Lung (tissue), 12 donors: Measurements from ENCODE around the gene TMCC3. TPM values are rescaled to one million over a fixed set of nuclear protein-coding genes. Genes with fewer than 3 reads are reported as not detected.

Source experiments
- ATAC-seq: fragments of 200-7000 bp; cut with Tn5 transposase; one replicate; pipeline ENCODE4 v1.9.1; 2020; ENCODE audit warnings: moderate number of reproducible peaks; ENCODE audit not compliant: insufficient read depth, low FRiP score
- DNase-seq, 3 donors: peaks; one replicate each; pipeline ENCODE4 v3.0.0-alpha.2; 2013 to 2017
- H3K27ac ChIP-seq, 2 donors: one replicate each; pipeline ENCODE4 v1.5.1; 2013; ENCODE audit warnings: mild to moderate bottlenecking in 2 of 2, moderate library complexity in 2 of 2, control low read depth in 1 of 2, inconsistent platforms in 1 of 2, low read depth in 1 of 2, low read length in 1 of 2
- H3K27me3 ChIP-seq, 3 donors: one replicate each; pipeline ENCODE4 v1.5.1; 2013; ENCODE audit warnings: low read length in 2 of 3; ENCODE audit not compliant: control insufficient read depth in 3 of 3, insufficient read depth in 3 of 3
- H3K36me3 ChIP-seq, 4 donors: one replicate each; pipeline ENCODE4 v1.5.1; 2013; ENCODE audit warnings: low read length in 4 of 4, mild to moderate bottlenecking in 1 of 4, moderate library complexity in 1 of 4; ENCODE audit not compliant: control insufficient read depth in 4 of 4, insufficient read depth in 4 of 4
- H3K4me1 ChIP-seq, 5 donors: one replicate each; pipeline ENCODE4 v1.5.1; 2013; ENCODE audit warnings: low read length in 5 of 5, mild to moderate bottlenecking in 2 of 5, moderate library complexity in 1 of 5; ENCODE audit not compliant: control insufficient read depth in 5 of 5, insufficient read depth in 5 of 5
- H3K4me3 ChIP-seq: one replicate; pipeline ENCODE4 v1.5.1; 2013; ENCODE audit warnings: mild to moderate bottlenecking, control low read depth, moderate library complexity
- H3K9ac ChIP-seq, 2 donors: one replicate each; pipeline ENCODE4 v1.5.1; 2013; ENCODE audit warnings: low read length in 2 of 2, control low read depth in 1 of 2; ENCODE audit not compliant: insufficient read depth in 1 of 2
- H3K9me3 ChIP-seq, 4 donors: one replicate each; pipeline ENCODE4 v1.5.1; 2013; ENCODE audit warnings: low read length in 3 of 4, mild to moderate bottlenecking in 1 of 4, moderate library complexity in 1 of 4; ENCODE audit not compliant: control insufficient read depth in 4 of 4, insufficient read depth in 3 of 4
- CTCF ChIP-seq: IDR thresholded peaks from 2 replicates; pipeline ENCODE4 v1.5.1; 2012; ENCODE audit warnings: mild to moderate bottlenecking; ENCODE audit errors: control extremely low read depth, extremely low read depth
- WGBS, 2 donors: extraction: QIAGEN DNeasy Blood & Tissue Kit; methylation state at CpG; one replicate each; pipeline ENCODE4 v1.1.7; 2013; 5-methylcytosine and 5-hydroxymethylcytosine counted together
- polyA plus RNA-seq, 2 donors: library from polyadenylated mRNA; stranded (reverse); fragments of 200-250 nt; gene quantifications; one replicate each; pipeline ENCODE4 v1.2.1, GENCODE V29; 2013
- total RNA-seq, 2 donors: library from RNA; depleted of rRNA in 1 of 2; stranded (reverse); fragments of >200 nt in 1 of 2; gene quantifications; one replicate each; pipeline ENCODE4 v1.2.1, GENCODE V29; 2014 to 2021
- donor health status: control.
- donor health status: control.
- donor health status: Bipolar disorder and iron deficiency.
- donor health status: healthy.
- donor health status: DM: yes; HTN: yes; CAD: no.

Gene TMCC3
- total and polyA plus RNA-seq, 4 donors, result 1.7 to 17.8 (median 7.6) TPM

- Histone ChIP-seq H3K9ac (no peak overlapping the region), H3K9me3 (no peaks in the 10 kb centered on the region), H3K36me3 (no peaks in the 10 kb centered on the region), H3K27me3 (no peaks in the 10 kb centered on the region), H3K4me1 (peaks cover 0 to 5% (median 0%) of the 10 kb centered on the region in 5 donors), H3K27ac (no peak overlapping the region), H3K4me3 (no peak overlapping the region)
- ATAC-seq (no peak), DNase-seq (no peak)
- 93 to 97% methylated on average over 4 of the region's 4 CpGs for WGBS, 2 donors
- TF ChIP-seq CTCF, result no peak
These were observed 22.0 kb downstream of the TMCC3 start for GRCh38 chr12:94628369-94628768.

DNA sequence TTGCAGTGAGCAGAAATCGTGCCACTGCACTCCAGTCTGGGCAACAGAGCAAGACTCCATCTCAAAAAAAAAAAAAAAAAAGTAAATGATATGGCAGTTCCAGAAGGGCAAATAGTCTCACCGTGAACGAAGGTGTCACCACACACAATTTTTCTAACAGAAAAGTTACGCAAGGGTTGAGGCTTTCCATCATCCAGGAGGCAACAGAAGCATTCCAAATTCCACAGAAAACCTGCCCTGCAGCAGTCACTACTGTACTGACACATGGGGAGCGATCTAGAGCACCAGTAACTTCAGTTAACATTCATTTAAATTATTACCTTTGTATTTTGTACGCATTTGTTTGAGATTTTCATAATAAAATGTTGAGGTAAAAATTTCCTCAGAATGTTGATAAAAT is 24.8 kb downstream of the TMCC3 start:
- no peak overlapping the region for H3K9ac ChIP-seq
- 94 to 96% methylated on average over 6 of the region's 6 CpGs for WGBS, 2 donors
- no peak overlapping the region for H3K27ac ChIP-seq
- TF ChIP-seq CTCF, result no peak
- H3K36me3 ChIP-seq, result no peaks in the 10 kb centered on the region
- no peak for DNase-seq
- no peak overlapping the region for H3K4me3 ChIP-seq
- no peaks in the 10 kb centered on the region for H3K27me3 ChIP-seq
- peaks cover 0 to 9% (median 8%) of the 10 kb centered on the region in 5 donors for H3K4me1 ChIP-seq
- no peak for ATAC-seq
- no peaks in the 10 kb centered on the region for H3K9me3 ChIP-seq

DNA sequence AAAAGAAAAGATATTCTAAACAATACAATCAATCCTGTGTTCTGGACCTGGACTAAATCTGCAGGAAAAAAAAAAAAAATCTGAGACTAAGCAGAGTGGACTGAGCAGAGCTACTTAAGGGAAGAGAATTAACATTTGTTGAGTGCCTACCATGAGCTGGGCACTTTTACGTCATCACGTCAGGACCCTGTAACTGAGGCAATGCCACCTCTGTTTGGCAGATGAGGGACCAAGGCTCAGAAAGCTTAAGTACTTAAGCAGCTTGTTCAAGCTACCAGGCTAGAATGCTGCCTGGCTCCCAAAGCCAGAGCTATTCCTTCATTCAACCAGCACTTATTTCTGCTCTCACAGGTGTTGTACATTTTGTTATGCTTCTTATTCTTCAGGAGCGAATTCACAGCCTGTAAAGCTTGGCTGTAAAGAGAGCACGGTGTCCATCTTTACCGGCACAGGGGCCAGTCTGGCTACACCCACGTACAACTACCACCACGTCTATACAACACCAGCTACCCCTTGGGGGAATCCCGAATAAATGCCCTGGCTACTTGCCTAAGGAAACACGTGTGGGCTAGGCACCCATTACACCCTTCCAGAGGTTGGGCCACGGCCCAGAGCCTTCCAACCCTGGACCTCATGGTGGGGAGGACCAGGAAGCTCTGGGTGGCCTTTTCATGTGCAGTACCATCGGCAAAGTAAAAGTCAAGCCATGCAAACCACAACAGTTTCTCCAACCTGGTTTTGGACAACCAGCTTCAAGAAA is 27.0 kb downstream of the TMCC3 start:
- Histone ChIP-seq H3K9me3 (no peaks in the 10 kb centered on the region), H3K4me3 (no peak overlapping the region), H3K36me3 (no peaks in the 10 kb centered on the region), H3K27me3 (no peaks in the 10 kb centered on the region), H3K9ac (no peak overlapping the region), H3K4me1 (peaks cover 0 to 9% (median 7%) of the 10 kb centered on the region in 5 donors), H3K27ac (no peak overlapping the region)
- TF ChIP-seq CTCF, result no peak
- 82 to 90% methylated on average over 11 of the region's 11 CpGs for WGBS, 2 donors
- ATAC-seq (no peak), DNase-seq (peak in 1 of 3 donors; percentile 15)
